OCI-LY7 (cell line): ENCODE measurements around the gene SMYD3. TPM values are rescaled to one million over a fixed set of nuclear protein-coding genes. Genes with fewer than 3 reads are reported as not detected.

Source experiments
- BruUV-seq: library from RNA; stranded (reverse); fragments of 400-500 nt; replicated peaks from 2 replicates; lab custom pipeline; 2021; lab: Mats Ljungman, UMichigan
- CTCF ChIA-PET: fragments of 300-600 bp; sonication (Branson Sonifier 250); formaldehyde crosslinking; loops from one replicate; lab custom pipeline; 2022; ENCODE audit warnings: antibody characterized with exemption; ENCODE audit not compliant: unreplicated experiment; lab: Charles Lee
- POLR2A ChIA-PET: fragments of 300-600 bp; sonication (Branson Sonifier 250); formaldehyde crosslinking; loops from one replicate; lab custom pipeline; 2022; ENCODE audit warnings: antibody characterized with exemption; lab: Charles Lee
- DNase-seq: peaks from one replicate; pipeline ENCODE4 v3.0.0-alpha.2; 2015; ENCODE audit warnings: low spot score
- H2AFZ ChIP-seq: fragments of 200-600 bp; sonication (generic), shearing (Covaris generic); 2 replicates; pipeline ENCODE4 v1.6.1; 2014; ENCODE audit warnings: mild to moderate bottlenecking, antibody characterized with exemption, low read length, moderate library complexity
- H3K27ac ChIP-seq: fragments of 200-600 bp; sonication (generic); 2 replicates; pipeline ENCODE4 v1.5.1; 2014; ENCODE audit warnings: mixed run types, low read depth, mild to moderate bottlenecking, moderate library complexity, low read length, inconsistent platforms; ENCODE audit not compliant: poor library complexity, severe bottlenecking
- H3K36me3 ChIP-seq: fragments of 200-600 bp; sonication (generic); 2 replicates; pipeline ENCODE4 v1.6.1; 2014; ENCODE audit warnings: mild to moderate bottlenecking, antibody characterized with exemption, low read length, moderate library complexity, mixed read lengths; ENCODE audit not compliant: insufficient read depth
- H3K4me1 ChIP-seq: fragments of 200-600 bp; sonication (generic); 2 replicates; pipeline ENCODE4 v1.5.1; 2014; ENCODE audit warnings: mild to moderate bottlenecking, low read length; ENCODE audit not compliant: insufficient read depth, poor library complexity, severe bottlenecking
- H3K4me2 ChIP-seq: fragments of 200-600 bp; sonication (generic); 2 replicates; pipeline ENCODE4 v1.6.1; 2014; ENCODE audit warnings: mild to moderate bottlenecking, low read length
- H3K4me3 ChIP-seq: fragments of 200-600 bp; sonication (generic); 2 replicates; pipeline ENCODE4 v1.5.1; 2014; ENCODE audit warnings: mild to moderate bottlenecking, low read depth, low read length; ENCODE audit not compliant: poor library complexity, severe bottlenecking
- H3K79me2 ChIP-seq: fragments of 200-600 bp; sonication (generic); 2 replicates; pipeline ENCODE4 v1.6.1; 2016; ENCODE audit warnings: low read depth, mild to moderate bottlenecking, low read length, moderate library complexity, mixed read lengths; ENCODE audit not compliant: insufficient read depth
- H3K9me2 ChIP-seq: fragments of 200-600 bp; sonication (generic); 2 replicates; pipeline ENCODE4 v1.6.1; 2016; ENCODE audit warnings: mild to moderate bottlenecking, low read length, mixed read lengths; ENCODE audit not compliant: insufficient read depth
- H3K9me3 ChIP-seq: fragments of 200-600 bp; sonication (generic); 2 replicates; pipeline ENCODE4 v1.6.1; 2014; ENCODE audit warnings: mild to moderate bottlenecking, mixed run types, low read length, mixed read lengths
- H4K20me1 ChIP-seq: fragments of 200-600 bp; sonication (generic); 2 replicates; pipeline ENCODE4 v1.6.1; 2014; ENCODE audit warnings: mild to moderate bottlenecking, antibody characterized with exemption, low read length, moderate library complexity, mixed read lengths; ENCODE audit not compliant: insufficient read depth
- CTCF ChIP-seq: fragments of 200-600 bp; sonication (generic); conservative IDR thresholded peaks from 2 replicates; pipeline ENCODE4 v1.5.1; 2014; ENCODE audit warnings: mild to moderate bottlenecking, antibody characterized with exemption, low read length, moderate library complexity, mixed read lengths
- EZH2phosphoT487 ChIP-seq: fragments of 200-600 bp; sonication (generic); IDR thresholded peaks from 2 replicates; pipeline ENCODE4 v1.6.1; 2018; ENCODE audit warnings: low read depth, borderline replicate concordance, mild to moderate bottlenecking, mixed run types, antibody characterized with exemption, low read length, moderate library complexity, mixed read lengths
- intact Hi-C: fragments of 100-400 bp; cut with micrococcal nuclease; formaldehyde crosslinking; loops from one replicate; pipeline ENCODE4 v1.10.0; 2022; ENCODE audit not compliant: unreplicated experiment
- total RNA-seq, 2 experiments: library from RNA; depleted of rRNA in 1 of 2; stranded (reverse); fragments of >200 nt in 1 of 2; shearing (Covaris generic) in 1 of 2; gene quantifications; 2 replicates each; pipeline ENCODE4 v1.2.3, GENCODE V29; 2014 to 2022

The SMYD3 gene
- total RNA-seq, 2 experiments from 2014 or later: 28.9 to 34.5 TPM

- no peak overlapping the region for H3K27ac ChIP-seq
- no peaks in the 10 kb centered on the region for H3K4me1 ChIP-seq
- DNase-seq: no peak
- 0 out of 2 replicates have a peak, but pooled peaks cover 8% of the 10 kb centered on the region for H3K9me3 ChIP-seq
- no peak overlapping the region for H3K4me2 ChIP-seq
- H3K4me3 ChIP-seq: no peak overlapping the region
- POLR2A ChIA-PET: interaction anchor here (0.5 kb wide), 1 partner anchor 223 kb away, joined by 3 read pairs; no protein-coding TSS in a partner anchor
- no peak for TF ChIP-seq EZH2phosphoT487
- no peaks in the 10 kb centered on the region for H3K36me3 ChIP-seq
- CTCF ChIA-PET: no interaction called here
- H2AFZ ChIP-seq: no peak overlapping the region
- H3K79me2 ChIP-seq: no peaks in the 10 kb centered on the region
- no peaks in the 10 kb centered on the region for H3K9me2 ChIP-seq
- BruUV-seq: no TSS peak
- intact Hi-C loops: no loop called here
- H4K20me1 ChIP-seq: no peaks in the 10 kb centered on the region
These were observed 359.3 kb downstream of the SMYD3 start for GRCh38 chr1:246147524-246148461.

GRCh38 chr1:246146804-246147523 is 360.1 kb downstream of the SMYD3 start:
- ChIA-PET POLR2A (no interaction called here), CTCF (interaction anchor here (0.6 kb wide), 1 partner anchor 937 kb away, joined by 4 read pairs; no protein-coding TSS in a partner anchor)
- no peak overlapping the region for H2AFZ ChIP-seq

More at GRCh38 chr1:246146804-246147523, 360.1 kb downstream of the SMYD3 start:
- Histone ChIP-seq H3K4me1 (no peaks in the 10 kb centered on the region), H3K36me3 (no peaks in the 10 kb centered on the region), H3K27ac (no peak overlapping the region), H3K4me2 (no peak overlapping the region), H3K9me3 (0 out of 2 replicates have a peak, but pooled peaks cover 8% of the 10 kb centered on the region), H3K9me2 (no peaks in the 10 kb centered on the region), H4K20me1 (no peaks in the 10 kb centered on the region), H3K4me3 (no peak overlapping the region), H3K79me2 (no peaks in the 10 kb centered on the region)
- intact Hi-C loops: no loop called here
- TF ChIP-seq CTCF: no peak
- TF ChIP-seq EZH2phosphoT487: no peak
- DNase-seq: no peak
- no TSS peak for BruUV-seq
